HEK293T (cell line): Measurements from ENCODE around the gene GALNT16.

Experiments
- ARNT ChIP-seq: fragments of 450-650 bp; IDR thresholded peaks from 2 replicates; pipeline ENCODE4 v1.6.1; 2017; ENCODE audit warnings: mild to moderate bottlenecking
- BHLHE40 ChIP-seq: fragments of 450-650 bp; IDR thresholded peaks from 2 replicates; pipeline ENCODE4 v1.6.1; 2016; ENCODE audit warnings: mild to moderate bottlenecking, moderate library complexity, borderline replicate concordance
- CTBP1 ChIP-seq: fragments of 450-650 bp; IDR thresholded peaks from 2 replicates; pipeline ENCODE4 v1.6.1; 2016; ENCODE audit warnings: borderline replicate concordance
- ELF4 ChIP-seq: fragments of 450-650 bp; IDR thresholded peaks from 2 replicates; pipeline ENCODE4 v1.6.1; 2017; ENCODE audit warnings: antibody characterized with exemption
- FOXA1 ChIP-seq: fragments of 450-650 bp; IDR thresholded peaks from 2 replicates; pipeline ENCODE4 v1.6.1; 2016; ENCODE audit warnings: mild to moderate bottlenecking
- FOXK2 ChIP-seq: fragments of 450-650 bp; IDR thresholded peaks from 2 replicates; pipeline ENCODE4 v1.6.1; 2016; ENCODE audit warnings: mild to moderate bottlenecking
- FOXM1 ChIP-seq: fragments of 450-650 bp; IDR thresholded peaks from 2 replicates; pipeline ENCODE4 v1.6.1; 2017; ENCODE audit warnings: mild to moderate bottlenecking, borderline replicate concordance
- LEF1 ChIP-seq: fragments of 450-650 bp; IDR thresholded peaks from 2 replicates; pipeline ENCODE4 v1.6.1; 2017; ENCODE audit warnings: mild to moderate bottlenecking, borderline replicate concordance
- NFRKB ChIP-seq: fragments of 450-650 bp; IDR thresholded peaks from 2 replicates; pipeline ENCODE4 v1.6.1; 2016; ENCODE audit warnings: mild to moderate bottlenecking, moderate library complexity
- SP1 ChIP-seq: fragments of 450-650 bp; IDR thresholded peaks from 2 replicates; pipeline ENCODE4 v1.6.1; 2017
- SUZ12 ChIP-seq: fragments of 450-650 bp; IDR thresholded peaks from 2 replicates; pipeline ENCODE4 v1.6.1; 2016; ENCODE audit warnings: mild to moderate bottlenecking
- TARDBP ChIP-seq: fragments of 450-650 bp; IDR thresholded peaks from 2 replicates; pipeline ENCODE4 v1.6.1; 2016
- TF ChIP-seq, protein P1 (sequence below): fragments of 450-650 bp; IDR thresholded peaks from 2 replicates; pipeline ENCODE4 v1.6.1; 2016

DNA sequence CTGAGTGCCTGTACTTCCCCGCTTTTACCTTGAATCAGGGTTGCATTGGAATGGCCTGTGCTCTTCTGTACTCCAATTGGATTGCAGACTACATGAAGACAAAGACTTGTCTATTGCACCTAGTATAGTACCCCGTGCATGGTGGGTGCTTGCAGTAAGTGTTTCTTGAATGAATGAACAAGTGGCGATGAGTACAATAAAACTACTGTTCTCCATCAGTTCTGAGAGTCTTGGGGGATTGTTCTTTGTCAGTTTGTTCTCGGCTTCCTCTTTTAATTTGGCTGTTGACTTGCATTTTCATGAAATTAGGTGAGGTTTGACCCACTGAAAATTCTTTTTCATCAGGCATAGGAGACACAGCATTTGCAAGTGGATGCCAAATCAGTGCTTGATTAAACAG lies 104.0 kb downstream of the GALNT16 start:
- TF ChIP-seq FOXM1: no peak
- TF ChIP-seq ELF4: no peak
- no peak for TF ChIP-seq SP1
- no peak for TF ChIP-seq BHLHE40
- TF ChIP-seq NFRKB: no peak
- no peak for TF ChIP-seq FOXA1
- TF ChIP-seq FOXK2: no peak
- TF ChIP-seq, protein P1, sequence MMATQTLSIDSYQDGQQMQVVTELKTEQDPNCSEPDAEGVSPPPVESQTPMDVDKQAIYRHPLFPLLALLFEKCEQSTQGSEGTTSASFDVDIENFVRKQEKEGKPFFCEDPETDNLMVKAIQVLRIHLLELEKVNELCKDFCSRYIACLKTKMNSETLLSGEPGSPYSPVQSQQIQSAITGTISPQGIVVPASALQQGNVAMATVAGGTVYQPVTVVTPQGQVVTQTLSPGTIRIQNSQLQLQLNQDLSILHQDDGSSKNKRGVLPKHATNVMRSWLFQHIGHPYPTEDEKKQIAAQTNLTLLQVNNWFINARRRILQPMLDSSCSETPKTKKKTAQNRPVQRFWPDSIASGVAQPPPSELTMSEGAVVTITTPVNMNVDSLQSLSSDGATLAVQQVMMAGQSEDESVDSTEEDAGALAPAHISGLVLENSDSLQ: no peak
- no peak for TF ChIP-seq SUZ12
- TF ChIP-seq ARNT: no peak
- no peak for TF ChIP-seq LEF1
- no peak for TF ChIP-seq CTBP1
- TF ChIP-seq TARDBP: no peak
